GM23338 (cell line): ENCODE data around the gene NRG3. TPM values are rescaled to one million over a fixed set of nuclear protein-coding genes. Genes with fewer than 3 reads are reported as not detected.

Source experiments
- ATAC-seq: fragments of 200-7000 bp; cut with Tn5 transposase; 3 replicates; pipeline ENCODE4 v1.9.1; 2020
- DNase-seq: peaks from one replicate; pipeline ENCODE4 v3.0.0-alpha.2; 2015; ENCODE audit warnings: low spot score
- H2AFZ ChIP-seq: fragments of 200-600 bp; sonication (generic); 2 replicates; pipeline ENCODE4 v1.8.0; 2016; ENCODE audit warnings: antibody characterized with exemption, mild to moderate bottlenecking, moderate library complexity
- H3F3A ChIP-seq: fragments of 200-600 bp; sonication (generic); replicated peaks from 2 replicates; pipeline ENCODE4 v1.8.0; 2017; ENCODE audit warnings: antibody characterized with exemption, mixed run types, low read depth
- H3K27ac ChIP-seq: fragments of 200-600 bp; sonication (generic); 2 replicates; pipeline ENCODE4 v1.6.1; 2016; ENCODE audit warnings: low read depth
- H3K27me3 ChIP-seq: fragments of 200-600 bp; sonication (generic); 2 replicates; pipeline ENCODE4 v1.8.0; 2016; ENCODE audit warnings: mild to moderate bottlenecking, mixed run types, moderate library complexity; ENCODE audit not compliant: insufficient read depth
- H3K36me3 ChIP-seq: fragments of 200-600 bp; sonication (generic); 2 replicates; pipeline ENCODE4 v1.8.0; 2016; ENCODE audit warnings: mild to moderate bottlenecking; ENCODE audit not compliant: insufficient read depth
- H3K4me1 ChIP-seq: fragments of 200-600 bp; sonication (generic); 2 replicates; pipeline ENCODE4 v1.8.0; 2016; ENCODE audit warnings: mild to moderate bottlenecking, moderate library complexity; ENCODE audit not compliant: insufficient read depth
- H3K4me2 ChIP-seq: fragments of 200-600 bp; sonication (generic); 2 replicates; pipeline ENCODE4 v1.7.1; 2017; ENCODE audit warnings: mixed run types
- H3K4me3 ChIP-seq: fragments of 200-600 bp; sonication (generic); 2 replicates; pipeline ENCODE4 v1.6.1; 2016; ENCODE audit warnings: mixed run types
- H3K79me2 ChIP-seq: fragments of 200-600 bp; sonication (generic); replicated peaks from 2 replicates; pipeline ENCODE4 v1.8.0; 2017; ENCODE audit warnings: mild to moderate bottlenecking; ENCODE audit not compliant: insufficient read depth
- H3K9me2 ChIP-seq: fragments of 200-600 bp; sonication (generic); 2 replicates; pipeline ENCODE4 v1.8.0; 2017; ENCODE audit not compliant: insufficient read depth
- H4K20me1 ChIP-seq: fragments of 200-600 bp; sonication (generic); replicated peaks from 2 replicates; pipeline ENCODE4 v1.8.0; 2017; ENCODE audit warnings: mild to moderate bottlenecking; ENCODE audit not compliant: insufficient read depth
- H3K27ac Mint-ChIP-seq: 2 replicates; pipeline ENCODE4 v1.8.0; 2020; ENCODE audit warnings: inconsistent platforms, mild to moderate bottlenecking, moderate library complexity, mixed read lengths
- H3K27me3 Mint-ChIP-seq: 3 replicates; pipeline ENCODE4 v1.8.0; 2022; ENCODE audit warnings: low read depth, mild to moderate bottlenecking, moderate library complexity, mixed read lengths, inconsistent platforms; ENCODE audit not compliant: insufficient read depth, poor library complexity
- H3K36me3 Mint-ChIP-seq: 3 replicates; pipeline ENCODE4 v1.8.0; 2021; ENCODE audit warnings: low read depth, mild to moderate bottlenecking, inconsistent platforms, moderate library complexity, mixed read lengths
- H3K4me1 Mint-ChIP-seq: 3 replicates; pipeline ENCODE4 v1.8.0; 2020; ENCODE audit warnings: mild to moderate bottlenecking, inconsistent platforms, mixed read lengths
- H3K4me3 Mint-ChIP-seq: 3 replicates; pipeline ENCODE4 v1.8.0; 2021; ENCODE audit warnings: moderate library complexity, mild to moderate bottlenecking, inconsistent platforms, mixed read lengths
- H3K9me3 Mint-ChIP-seq: 3 replicates; pipeline ENCODE4 v1.8.0; 2020; ENCODE audit warnings: moderate library complexity, mild to moderate bottlenecking, inconsistent platforms, mixed read lengths
- CREB1 ChIP-seq: fragments of 250-450 bp; sonication (Bioruptor Pico); IDR thresholded peaks from 2 replicates; pipeline ENCODE4 v1.5.0; 2020; ENCODE audit warnings: low read depth, mild to moderate bottlenecking, moderate library complexity
- EZH2 ChIP-seq: fragments of 200-600 bp; sonication (generic); IDR thresholded peaks from one replicate; pipeline ENCODE4 v1.8.0; 2017; ENCODE audit warnings: antibody characterized with exemption, mild to moderate bottlenecking, low read depth; ENCODE audit not compliant: unreplicated experiment
- EZH2phosphoT487 ChIP-seq: fragments of 200-600 bp; sonication (generic); IDR thresholded peaks from one replicate; pipeline ENCODE4 v1.8.1; 2018; ENCODE audit warnings: antibody characterized with exemption; ENCODE audit not compliant: unreplicated experiment
- JUNB ChIP-seq: IDR thresholded peaks from one replicate; pipeline ENCODE4 v1.6.1; 2016; ENCODE audit warnings: antibody characterized with exemption; ENCODE audit not compliant: unreplicated experiment
- NANOG ChIP-seq: IDR thresholded peaks from 2 replicates; pipeline ENCODE4 v1.6.1; 2016; ENCODE audit warnings: antibody characterized with exemption, borderline replicate concordance
- POLR2AphosphoS5 ChIP-seq: IDR thresholded peaks from 2 replicates; pipeline ENCODE4 v1.6.1; 2016; ENCODE audit warnings: antibody characterized with exemption, low read depth
- STAT1 ChIP-seq: IDR thresholded peaks from one replicate; pipeline ENCODE4 v1.6.1; 2016; ENCODE audit warnings: antibody characterized with exemption; ENCODE audit not compliant: unreplicated experiment
- ZNF114 ChIP-seq: fragments of 250-450 bp; sonication (Bioruptor Pico); IDR thresholded peaks from 2 replicates; pipeline ENCODE4 v1.5.0; 2020; ENCODE audit warnings: mild to moderate bottlenecking, moderate library complexity
- ZNF331 ChIP-seq: fragments of 250-450 bp; sonication (Bioruptor Pico); IDR thresholded peaks from 2 replicates; pipeline ENCODE4 v1.5.0; 2020; ENCODE audit warnings: low read depth, mild to moderate bottlenecking, moderate library complexity
- polyA plus RNA-seq: library from polyadenylated mRNA; unstranded; fragments of >200 nt; fragmentation: Nextera tagmentation; extraction: Ambion mirVana; gene quantifications from 2 replicates; pipeline ENCODE4 v1.2.1, GENCODE V29; 2016
- total RNA-seq: library from RNA; depleted of rRNA; stranded (reverse); fragments of >200 nt; shearing (Covaris generic); gene quantifications from 2 replicates; pipeline ENCODE4 v1.2.3, GENCODE V29; 2014
- TF ChIP-seq, protein P1 (sequence below): IDR thresholded peaks from one replicate; pipeline ENCODE4 v1.6.1; 2018; ENCODE audit warnings: antibody characterized with exemption; ENCODE audit not compliant: unreplicated experiment
- TF ChIP-seq, protein P2 (sequence below): fragments of 250-450 bp; sonication (Bioruptor Pico); IDR thresholded peaks from 2 replicates; pipeline ENCODE4 v1.5.0; 2020; ENCODE audit warnings: mild to moderate bottlenecking, moderate library complexity

The NRG3 gene
- total and polyA plus RNA-seq, 2 experiments from 2014 or later = 1.9 to 3.9 TPM

DNA sequence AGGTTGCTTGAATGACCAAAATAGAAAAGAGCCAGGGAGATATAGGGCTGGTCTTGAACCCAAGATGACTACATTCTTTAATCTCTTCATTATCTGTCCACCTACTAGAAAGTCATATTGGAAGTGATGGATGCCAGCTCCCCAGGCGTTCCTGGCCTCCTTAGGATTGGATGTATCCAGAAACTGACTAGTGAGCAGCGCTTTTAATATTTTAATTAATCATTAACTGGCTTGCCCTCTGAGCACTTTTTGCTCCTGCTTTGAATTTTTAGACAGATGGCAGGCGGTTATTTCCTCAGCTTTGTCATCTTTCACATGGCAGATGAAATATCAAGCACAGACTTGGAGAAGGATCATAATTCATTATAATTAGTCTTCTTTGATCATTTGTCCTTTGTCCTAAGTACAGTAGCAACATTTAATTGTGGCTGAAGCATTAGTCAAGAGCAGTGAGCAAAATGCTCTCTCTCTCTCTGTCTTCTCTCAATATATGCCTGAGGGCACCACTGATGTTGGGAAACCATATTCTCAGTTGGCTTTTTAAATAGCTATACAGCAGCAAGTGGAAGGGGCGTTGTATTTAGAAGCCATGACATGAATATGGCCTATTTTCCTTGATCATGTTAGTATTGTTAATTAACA, 588.0 kb downstream of the NRG3 start (continued):
- TF ChIP-seq, protein P1, sequence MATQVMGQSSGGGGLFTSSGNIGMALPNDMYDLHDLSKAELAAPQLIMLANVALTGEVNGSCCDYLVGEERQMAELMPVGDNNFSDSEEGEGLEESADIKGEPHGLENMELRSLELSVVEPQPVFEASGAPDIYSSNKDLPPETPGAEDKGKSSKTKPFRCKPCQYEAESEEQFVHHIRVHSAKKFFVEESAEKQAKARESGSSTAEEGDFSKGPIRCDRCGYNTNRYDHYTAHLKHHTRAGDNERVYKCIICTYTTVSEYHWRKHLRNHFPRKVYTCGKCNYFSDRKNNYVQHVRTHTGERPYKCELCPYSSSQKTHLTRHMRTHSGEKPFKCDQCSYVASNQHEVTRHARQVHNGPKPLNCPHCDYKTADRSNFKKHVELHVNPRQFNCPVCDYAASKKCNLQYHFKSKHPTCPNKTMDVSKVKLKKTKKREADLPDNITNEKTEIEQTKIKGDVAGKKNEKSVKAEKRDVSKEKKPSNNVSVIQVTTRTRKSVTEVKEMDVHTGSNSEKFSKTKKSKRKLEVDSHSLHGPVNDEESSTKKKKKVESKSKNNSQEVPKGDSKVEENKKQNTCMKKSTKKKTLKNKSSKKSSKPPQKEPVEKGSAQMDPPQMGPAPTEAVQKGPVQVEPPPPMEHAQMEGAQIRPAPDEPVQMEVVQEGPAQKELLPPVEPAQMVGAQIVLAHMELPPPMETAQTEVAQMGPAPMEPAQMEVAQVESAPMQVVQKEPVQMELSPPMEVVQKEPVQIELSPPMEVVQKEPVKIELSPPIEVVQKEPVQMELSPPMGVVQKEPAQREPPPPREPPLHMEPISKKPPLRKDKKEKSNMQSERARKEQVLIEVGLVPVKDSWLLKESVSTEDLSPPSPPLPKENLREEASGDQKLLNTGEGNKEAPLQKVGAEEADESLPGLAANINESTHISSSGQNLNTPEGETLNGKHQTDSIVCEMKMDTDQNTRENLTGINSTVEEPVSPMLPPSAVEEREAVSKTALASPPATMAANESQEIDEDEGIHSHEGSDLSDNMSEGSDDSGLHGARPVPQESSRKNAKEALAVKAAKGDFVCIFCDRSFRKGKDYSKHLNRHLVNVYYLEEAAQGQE = no peak
- no peak for TF ChIP-seq EZH2phosphoT487

DNA sequence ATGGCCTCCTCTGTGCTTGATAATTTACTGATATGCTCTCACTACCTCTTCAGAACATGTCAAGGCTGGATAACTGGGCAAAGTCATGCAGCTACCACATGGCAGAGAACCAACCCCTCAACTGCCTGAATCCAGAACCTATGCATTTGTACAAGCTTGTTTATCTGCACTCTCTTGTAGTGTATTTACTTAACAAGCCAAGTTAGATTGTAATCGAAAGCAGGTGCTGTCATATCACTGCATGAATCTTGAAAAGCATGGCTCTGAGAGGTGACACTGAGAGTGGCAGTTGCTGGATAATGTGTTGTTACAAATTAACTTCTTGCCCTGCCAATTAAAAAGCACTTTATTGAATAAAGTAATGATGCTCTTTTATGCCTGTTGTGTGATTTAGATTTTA, 588.6 kb downstream of the NRG3 start:
- Histone ChIP-seq H3F3A (no peaks in the 10 kb centered on the region), H3K4me3 (no peak overlapping the region), H3K9me2 (no peaks in the 10 kb centered on the region), H2AFZ (no peak overlapping the region), H4K20me1 (no peaks in the 10 kb centered on the region), H3K4me1 (peaks cover 3% of the 10 kb centered on the region; the same call in 1 of the 2 replicates), H3K36me3 (no peaks in the 10 kb centered on the region), H3K27me3 (no peaks in the 10 kb centered on the region), H3K79me2 (no peaks in the 10 kb centered on the region), H3K4me2 (no peak overlapping the region), H3K27ac (no peak overlapping the region)
- no peak for ATAC-seq
- no peak for DNase-seq
- no peaks in the 10 kb centered on the region for H3K27me3 Mint-ChIP-seq
- no peak overlapping the region for H3K4me3 Mint-ChIP-seq
- H3K36me3 Mint-ChIP-seq = no peaks in the 10 kb centered on the region
- H3K27ac Mint-ChIP-seq = no peak overlapping the region
- H3K9me3 Mint-ChIP-seq = no peaks in the 10 kb centered on the region
- peaks cover 13% of the 10 kb centered on the region for H3K4me1 Mint-ChIP-seq
- TF ChIP-seq, protein P2, sequence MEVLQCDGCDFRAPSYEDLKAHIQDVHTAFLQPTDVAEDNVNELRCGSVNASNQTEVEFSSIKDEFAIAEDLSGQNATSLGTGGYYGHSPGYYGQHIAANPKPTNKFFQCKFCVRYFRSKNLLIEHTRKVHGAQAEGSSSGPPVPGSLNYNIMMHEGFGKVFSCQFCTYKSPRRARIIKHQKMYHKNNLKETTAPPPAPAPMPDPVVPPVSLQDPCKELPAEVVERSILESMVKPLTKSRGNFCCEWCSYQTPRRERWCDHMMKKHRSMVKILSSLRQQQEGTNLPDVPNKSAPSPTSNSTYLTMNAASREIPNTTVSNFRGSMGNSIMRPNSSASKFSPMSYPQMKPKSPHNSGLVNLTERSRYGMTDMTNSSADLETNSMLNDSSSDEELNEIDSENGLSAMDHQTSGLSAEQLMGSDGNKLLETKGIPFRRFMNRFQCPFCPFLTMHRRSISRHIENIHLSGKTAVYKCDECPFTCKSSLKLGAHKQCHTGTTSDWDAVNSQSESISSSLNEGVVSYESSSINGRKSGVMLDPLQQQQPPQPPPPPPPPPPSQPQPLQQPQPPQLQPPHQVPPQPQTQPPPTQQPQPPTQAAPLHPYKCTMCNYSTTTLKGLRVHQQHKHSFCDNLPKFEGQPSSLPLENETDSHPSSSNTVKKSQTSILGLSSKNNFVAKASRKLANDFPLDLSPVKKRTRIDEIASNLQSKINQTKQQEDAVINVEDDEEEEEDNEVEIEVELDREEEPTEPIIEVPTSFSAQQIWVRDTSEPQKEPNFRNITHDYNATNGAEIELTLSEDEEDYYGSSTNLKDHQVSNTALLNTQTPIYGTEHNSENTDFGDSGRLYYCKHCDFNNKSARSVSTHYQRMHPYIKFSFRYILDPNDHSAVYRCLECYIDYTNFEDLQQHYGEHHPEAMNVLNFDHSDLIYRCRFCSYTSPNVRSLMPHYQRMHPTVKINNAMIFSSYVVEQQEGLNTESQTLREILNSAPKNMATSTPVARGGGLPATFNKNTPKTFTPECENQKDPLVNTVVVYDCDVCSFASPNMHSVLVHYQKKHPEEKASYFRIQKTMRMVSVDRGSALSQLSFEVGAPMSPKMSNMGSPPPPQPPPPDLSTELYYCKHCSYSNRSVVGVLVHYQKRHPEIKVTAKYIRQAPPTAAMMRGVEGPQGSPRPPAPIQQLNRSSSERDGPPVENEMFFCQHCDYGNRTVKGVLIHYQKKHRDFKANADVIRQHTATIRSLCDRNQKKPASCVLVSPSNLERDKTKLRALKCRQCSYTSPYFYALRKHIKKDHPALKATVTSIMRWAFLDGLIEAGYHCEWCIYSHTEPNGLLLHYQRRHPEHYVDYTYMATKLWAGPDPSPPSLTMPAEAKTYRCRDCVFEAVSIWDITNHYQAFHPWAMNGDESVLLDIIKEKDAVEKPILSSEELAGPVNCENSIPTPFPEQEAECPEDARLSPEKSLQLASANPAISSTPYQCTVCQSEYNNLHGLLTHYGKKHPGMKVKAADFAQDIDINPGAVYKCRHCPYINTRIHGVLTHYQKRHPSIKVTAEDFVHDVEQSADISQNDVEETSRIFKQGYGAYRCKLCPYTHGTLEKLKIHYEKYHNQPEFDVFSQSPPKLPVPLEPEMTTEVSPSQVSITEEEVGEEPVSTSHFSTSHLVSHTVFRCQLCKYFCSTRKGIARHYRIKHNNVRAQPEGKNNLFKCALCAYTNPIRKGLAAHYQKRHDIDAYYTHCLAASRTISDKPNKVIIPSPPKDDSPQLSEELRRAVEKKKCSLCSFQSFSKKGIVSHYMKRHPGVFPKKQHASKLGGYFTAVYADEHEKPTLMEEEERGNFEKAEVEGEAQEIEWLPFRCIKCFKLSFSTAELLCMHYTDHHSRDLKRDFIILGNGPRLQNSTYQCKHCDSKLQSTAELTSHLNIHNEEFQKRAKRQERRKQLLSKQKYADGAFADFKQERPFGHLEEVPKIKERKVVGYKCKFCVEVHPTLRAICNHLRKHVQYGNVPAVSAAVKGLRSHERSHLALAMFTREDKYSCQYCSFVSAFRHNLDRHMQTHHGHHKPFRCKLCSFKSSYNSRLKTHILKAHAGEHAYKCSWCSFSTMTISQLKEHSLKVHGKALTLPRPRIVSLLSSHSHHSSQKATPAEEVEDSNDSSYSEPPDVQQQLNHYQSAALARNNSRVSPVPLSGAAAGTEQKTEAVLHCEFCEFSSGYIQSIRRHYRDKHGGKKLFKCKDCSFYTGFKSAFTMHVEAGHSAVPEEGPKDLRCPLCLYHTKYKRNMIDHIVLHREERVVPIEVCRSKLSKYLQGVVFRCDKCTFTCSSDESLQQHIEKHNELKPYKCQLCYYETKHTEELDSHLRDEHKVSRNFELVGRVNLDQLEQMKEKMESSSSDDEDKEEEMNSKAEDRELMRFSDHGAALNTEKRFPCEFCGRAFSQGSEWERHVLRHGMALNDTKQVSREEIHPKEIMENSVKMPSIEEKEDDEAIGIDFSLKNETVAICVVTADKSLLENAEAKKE (CRISPR knock-in tag) = no peak
- TF ChIP-seq JUNB = no peak
- TF ChIP-seq, protein P1 = no peak
- no peak for TF ChIP-seq ZNF331 (CRISPR knock-in tag)
- no peak for TF ChIP-seq CREB1 (CRISPR knock-in tag)
- no peak for TF ChIP-seq STAT1
- TF ChIP-seq ZNF114 (CRISPR knock-in tag) = no peak
- no peak for TF ChIP-seq EZH2
- no peak for TF ChIP-seq POLR2AphosphoS5
- no peak for TF ChIP-seq EZH2phosphoT487
- TF ChIP-seq NANOG = no peak
